Aorta (tissue), 5 donors: ENCODE results near the gene WDR62. TPM values are rescaled to one million over a fixed set of nuclear protein-coding genes. Genes with fewer than 3 reads are reported as not detected.
"Not testable (repeated sequence)": the region's sequence is repeated elsewhere in the genome, so short reads cannot be mapped to it uniquely, and the experiment has no call there.

Experiments
- ATAC-seq: fragments of 200-7000 bp; cut with Tn5 transposase; one replicate; pipeline ENCODE4 v1.9.1; 2022; ENCODE audit warnings: moderate library complexity; ENCODE audit not compliant: low FRiP score
- DNase-seq, 2 donors: peaks; one replicate each; pipeline ENCODE4 v3.0.0-alpha.2; 2020
- H3K27ac ChIP-seq, 2 donors: one replicate each; pipeline ENCODE4 v1.5.1; 2013; ENCODE audit warnings: low read length in 2 of 2, mild to moderate bottlenecking in 2 of 2, moderate library complexity in 2 of 2, control low read depth in 1 of 2, inconsistent platforms in 1 of 2, low read depth in 1 of 2
- H3K27me3 ChIP-seq, 2 donors: one replicate each; pipeline ENCODE4 v1.6.1; 2013; ENCODE audit warnings: control low read depth in 1 of 2, low read length in 1 of 2, mild to moderate bottlenecking in 1 of 2, moderate library complexity in 1 of 2; ENCODE audit not compliant: insufficient read depth in 2 of 2, control insufficient read depth in 1 of 2
- H3K36me3 ChIP-seq, 2 donors: one replicate each; pipeline ENCODE4 v1.6.1; 2013; ENCODE audit warnings: control low read depth in 1 of 2, low read length in 1 of 2, mild to moderate bottlenecking in 1 of 2; ENCODE audit not compliant: insufficient read depth in 2 of 2, control insufficient read depth in 1 of 2
- H3K4me1 ChIP-seq, 2 donors: one replicate each; pipeline ENCODE4 v1.6.1; 2013; ENCODE audit warnings: low read length in 2 of 2, control low read depth in 1 of 2, mild to moderate bottlenecking in 1 of 2, moderate library complexity in 1 of 2; ENCODE audit not compliant: insufficient read depth in 2 of 2, control insufficient read depth in 1 of 2
- H3K4me3 ChIP-seq, 2 donors: one replicate each; pipeline ENCODE4 v1.5.1; 2013; ENCODE audit warnings: low read length in 2 of 2, control low read depth in 1 of 2, mild to moderate bottlenecking in 1 of 2
- H3K9me3 ChIP-seq: one replicate; pipeline ENCODE4 v1.6.1; 2013; ENCODE audit warnings: mild to moderate bottlenecking, low read length; ENCODE audit not compliant: control insufficient read depth
- WGBS, 2 donors: extraction: QIAGEN DNeasy Blood & Tissue Kit; methylation state at CpG; one replicate each; pipeline ENCODE4 v1.1.7; 2013; 5-methylcytosine and 5-hydroxymethylcytosine counted together
- intact Hi-C, 2 donors: fragments of 100-400 bp; cut with DNase I; formaldehyde crosslinking; loops; one replicate each; pipeline versions ENCODE4 v1.14.2 to v1.15.0; 2022
- polyA plus RNA-seq, 2 donors: library from polyadenylated mRNA; stranded (reverse); fragments of 200-250 nt; gene quantifications; one replicate each; pipeline ENCODE4 v1.2.3, GENCODE V29; 2013
- total RNA-seq, 2 donors: library from RNA; stranded (reverse); fragmentation: NEBNext Ultra II Directional; extraction: Animal tissue kit (Norgen Biotek cat#: 25700); gene quantifications; one replicate each; pipeline ENCODE4 v1.2.1, GENCODE V29; 2021
- donor health status: healthy with polysubstance abuse.
- donor health status: Bipolar disorder and iron deficiency.
- donor health status: DM: no; HTN: no; CAD: no.
- donor health status: DM: no; HTN: no; CAD: no.
- donor health status: DM: yes; HTN: yes; CAD: no.

Gene WDR62
- total and polyA plus RNA-seq, 4 donors, result 0.25 to 1.3 (median 0.35) TPM

- H3K27ac ChIP-seq, H3K4me1 ChIP-seq, H3K27me3 ChIP-seq, H3K36me3 ChIP-seq, DNase-seq, H3K4me3 ChIP-seq, ATAC-seq, intact Hi-C loops, H3K9me3 ChIP-seq: not testable (repeated sequence)
- 94 to 95% methylated on average over 4 of the region's 4 CpGs for WGBS, 2 donors
Measured at GRCh38 chr19:36134867-36135266, 80.2 kb downstream of the WDR62 start.

- DNase-seq (peak; percentile 81 to 83), ATAC-seq (peak; percentile 47)
- H3K27ac ChIP-seq, result peak overlapping the region in 1 of 2 donors; percentile 95
- no peaks in the 10 kb centered on the region for H3K36me3 ChIP-seq
- H3K9me3 ChIP-seq, result no peaks in the 10 kb centered on the region
- no peak overlapping the region for H3K4me3 ChIP-seq
- no peaks in the 10 kb centered on the region for H3K4me1 ChIP-seq
- 41 to 43% methylated on average over 12 of the region's 12 CpGs for WGBS, 2 donors
- no peaks in the 10 kb centered on the region for H3K27me3 ChIP-seq
- intact Hi-C loops, result no loop called here
Measured at GRCh38 chr19:36136964-36137686, 82.4 kb downstream of the WDR62 start.

- H3K36me3 ChIP-seq, result peaks cover 0 to 8% of the 10 kb centered on the region in 2 donors
- no peak for DNase-seq
- H3K9me3 ChIP-seq, result no peaks in the 10 kb centered on the region
- intact Hi-C loops, result no loop called here
- no peaks in the 10 kb centered on the region for H3K4me1 ChIP-seq
- H3K4me3 ChIP-seq, result peak overlapping the region in 1 of 2 donors; percentile 38
- no peak for ATAC-seq
- no peaks in the 10 kb centered on the region for H3K27me3 ChIP-seq
- H3K27ac ChIP-seq, result peak overlapping the region in 1 of 2 donors; percentile 83
- whole genome bisulfite sequencing, 2 donors, result 18 to 23% methylated on average over 7 of the region's 7 CpGs
Measured at GRCh38 chr19:36139120-36139472, 84.4 kb downstream of the WDR62 start.

GRCh38 chr19:36139473-36140303 is 85.0 kb downstream of the WDR62 start, which contains the start of gene CAPNS1:
CAPNS1 (plus strand) TSS chr19:36140066; CDS start chr19:36141012, 946 bp downstream.
- Histone ChIP-seq H3K27ac (peak within 1 kb of the TSS; percentile 30 to 97), H3K4me1 (no peaks in the 10 kb centered on the region), H3K9me3 (no peaks in the 10 kb centered on the region), H3K4me3 (peak within 1 kb of the TSS; percentile 76 to 91), H3K36me3 (peaks cover 0 to 8% of the 10 kb centered on the region in 2 donors), H3K27me3 (no peaks in the 10 kb centered on the region)
- intact Hi-C loops, result loop anchor here in 1 of 2 donors (1.0 to 10.0 kb wide), 2 partner anchors 12 to 395 kb away; partner anchors contain the start of genes IGFLR1, LIN37, PSENEN and U2AF1L4
- WGBS, 2 donors, result 0% methylated on average over 69 to 75 of the region's 75 CpGs
- DNase-seq (peak; percentile 99), ATAC-seq (peak; percentile 97)

- 0 to 1% methylated on average over 30 to 31 of the region's 31 CpGs for WGBS, 2 donors
- DNase-seq, result peak; percentile 71 to 84
Measured at GRCh38 chr19:36140304-36141038, 85.8 kb downstream of the WDR62 start.

GRCh38 chr19:36141039-36141927 is 86.6 kb downstream of the WDR62 start:
- H3K4me1 ChIP-seq, result no peaks in the 10 kb centered on the region
- peak overlapping the region; percentile 76 to 91 for H3K4me3 ChIP-seq
- H3K27ac ChIP-seq, result peak overlapping the region in 1 of 2 donors; percentile 14
- ATAC-seq (peak; percentile 72), DNase-seq (peak; percentile 88 to 95)
- peaks cover 4 to 15% of the 10 kb centered on the region in 2 donors for H3K36me3 ChIP-seq
- intact Hi-C loops, result loop anchor here in 1 of 2 donors (10.0 kb wide), 1 partner anchor 396 kb away; the partner anchor contains the start of genes IGFLR1, LIN37, PSENEN and U2AF1L4
- no peaks in the 10 kb centered on the region for H3K9me3 ChIP-seq
- H3K27me3 ChIP-seq, result no peaks in the 10 kb centered on the region
- 18 to 27% methylated on average over 28 to 42 of the region's 42 CpGs for WGBS, 2 donors

More at GRCh38 chr19:36140304-36141038, 85.8 kb downstream of the WDR62 start:
- ATAC-seq, result peak; percentile 37
- Histone ChIP-seq H3K27me3 (no peaks in the 10 kb centered on the region), H3K4me3 (peak overlapping the region; percentile 76 to 91), H3K4me1 (no peaks in the 10 kb centered on the region), H3K36me3 (peaks cover 0 to 8% of the 10 kb centered on the region in 2 donors), H3K27ac (peak overlapping the region; percentile 30 to 97), H3K9me3 (no peaks in the 10 kb centered on the region)
- intact Hi-C loops, result loop anchor here in 1 of 2 donors (1.0 to 10.0 kb wide), 2 partner anchors 11 to 396 kb away; partner anchors contain the start of genes IGFLR1, LIN37, PSENEN and U2AF1L4

- intact Hi-C loops, result loop anchor here in 1 of 2 donors (10.0 kb wide), 1 partner anchor 397 kb away; the partner anchor contains the start of genes IGFLR1, LIN37, PSENEN and U2AF1L4
- H3K27ac ChIP-seq, result no peak overlapping the region
- H3K36me3 ChIP-seq, result peaks cover 4 to 18% of the 10 kb centered on the region in 2 donors
- DNase-seq (no peak), ATAC-seq (no peak)
- no peaks in the 10 kb centered on the region for H3K4me1 ChIP-seq
- H3K27me3 ChIP-seq, result no peaks in the 10 kb centered on the region
- H3K4me3 ChIP-seq, result no peak overlapping the region
- no peaks in the 10 kb centered on the region for H3K9me3 ChIP-seq
- WGBS, 2 donors, result 88 to 91% methylated on average over 13 to 14 of the region's 14 CpGs
Measured at GRCh38 chr19:36142046-36142445, 87.3 kb downstream of the WDR62 start.
